Liver (tissue), 3 donors: ENCODE data around the gene TXNIP.
A peak's percentile ranks its signal among the peaks of the same experiment; 100 is the strongest.

Source experiments
- CTCF ChIP-seq: fragments of 150-350 bp; IDR thresholded peaks from 2 replicates; pipeline ENCODE4 v1.5.1; 2017; ENCODE audit warnings: improper control_type of control experiment, low read depth, low read length; ENCODE audit not compliant: missing input control
- JUND ChIP-seq, 2 donors: IDR thresholded peaks; 2 replicates each; pipeline ENCODE4 v1.6.1; 2016; ENCODE audit warnings: antibody characterized with exemption in 2 of 2
- MAX ChIP-seq: IDR thresholded peaks from 2 replicates; pipeline ENCODE4 v1.6.1; 2016; ENCODE audit warnings: antibody characterized with exemption
- RAD21 ChIP-seq, 2 donors: IDR thresholded peaks; 2 replicates each; pipeline ENCODE4 v1.6.1; 2016; ENCODE audit warnings: antibody characterized with exemption in 2 of 2, mild to moderate bottlenecking in 2 of 2
- REST ChIP-seq: IDR thresholded peaks from 2 replicates; pipeline ENCODE4 v1.6.1; 2016; ENCODE audit warnings: antibody characterized with exemption, mild to moderate bottlenecking
- SP1 ChIP-seq: IDR thresholded peaks from 2 replicates; pipeline ENCODE4 v1.6.1; 2018; ENCODE audit warnings: antibody characterized with exemption, mild to moderate bottlenecking
- YY1 ChIP-seq: IDR thresholded peaks from 2 replicates; pipeline ENCODE4 v1.6.1; 2016; ENCODE audit warnings: antibody characterized with exemption, mild to moderate bottlenecking
- donor health status: healthy.
- donor health status: healthy.

GRCh38 chr1:146036965-146037646, 40.7 kb upstream of the TXNIP start:
- TF ChIP-seq REST (no peak), CTCF (no peak), MAX (peak; percentile 66), SP1 (no peak), JUND (IDR thresholded peaks at IDR 0.05) (no peak), YY1 (no peak), RAD21 (IDR thresholded peaks at IDR 0.05) (peak; percentile 17 to 21)
